GM12892 (cell line): ENCODE measurements around the gene CRPPA.

ENCODE experiments used
- POLR2A ChIP-seq: IDR thresholded peaks from 2 replicates; pipeline ENCODE4 v1.6.1; 2011; ENCODE audit warnings: low read depth, low read length, control low read depth
- POLR2AphosphoS5 ChIP-seq: IDR thresholded peaks from 2 replicates; pipeline ENCODE4 v1.6.1; 2011; ENCODE audit warnings: low read depth, low read length, control low read depth
- TAF1 ChIP-seq: IDR thresholded peaks from 2 replicates; pipeline ENCODE4 v1.6.1; 2011; ENCODE audit warnings: low read depth, mild to moderate bottlenecking, control low read depth, low read length, borderline replicate concordance

DNA sequence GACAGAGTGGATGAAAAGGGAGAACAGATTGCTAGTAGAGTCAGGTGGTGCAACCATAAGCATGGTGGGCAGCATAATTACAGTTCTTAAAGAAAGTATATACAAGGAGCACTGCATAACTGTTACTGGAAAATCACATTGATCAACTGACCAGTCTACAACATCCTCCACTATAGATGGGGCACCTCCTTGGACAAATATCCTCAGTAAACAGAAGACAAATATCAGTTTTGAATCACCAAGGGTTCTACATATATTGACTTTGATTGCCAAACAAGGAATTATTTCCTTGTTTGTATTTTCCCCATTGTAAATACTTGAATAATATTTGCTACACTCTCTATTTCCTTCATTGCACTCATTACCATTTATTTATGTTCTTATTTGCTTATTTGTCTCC lies 17.6 kb upstream of the CRPPA start:
- no peak for TF ChIP-seq POLR2AphosphoS5
- no peak for TF ChIP-seq POLR2A
- no peak for TF ChIP-seq TAF1
